Tibial nerve (tissue), 4 donors: ENCODE data around the gene TOP2A. TPM values are rescaled to one million over a fixed set of nuclear protein-coding genes. Genes with fewer than 3 reads are reported as not detected.

Experiments
- DNase-seq, 2 donors: peaks; one replicate each; pipeline ENCODE4 v3.0.0-alpha.2; 2019; ENCODE audit warnings: low spot score in 2 of 2
- H3K27ac ChIP-seq, 4 donors: fragments of 200-600 bp; sonication (generic) in 3 of 4; one replicate each; pipeline ENCODE4 v1.5.1; 2017 to 2019; ENCODE audit warnings: mild to moderate bottlenecking in 1 of 4
- H3K27me3 ChIP-seq, 2 donors: fragments of 200-600 bp; sonication (generic) in 1 of 2; one replicate each; pipeline versions ENCODE4 v1.5.1 to v1.6.0; 2017 to 2019
- H3K36me3 ChIP-seq, 3 donors: fragments of 200-600 bp; sonication (generic); one replicate each; pipeline ENCODE4 v1.5.1; 2018 to 2019
- H3K4me1 ChIP-seq, 4 donors: fragments of 200-600 bp; sonication (generic) in 3 of 4; one replicate each; pipeline ENCODE4 v1.5.1; 2017 to 2019
- H3K4me3 ChIP-seq, 4 donors: fragments of 200-600 bp; sonication (generic) in 3 of 4; one replicate each; pipeline ENCODE4 v1.5.1; 2017 to 2019; ENCODE audit warnings: mild to moderate bottlenecking in 1 of 4, moderate library complexity in 1 of 4
- H3K9me3 ChIP-seq, 4 donors: fragments of 200-600 bp; sonication (generic) in 3 of 4; one replicate each; pipeline ENCODE4 v1.5.1; 2017 to 2019
- CTCF ChIP-seq, 5 experiments: fragments of 200-600 bp in 3 of 5; fragments of 450-650 bp in 2 of 5; sonication (generic) in 3 of 5; IDR thresholded peaks; one replicate each; pipeline ENCODE4 v1.5.1; 2016 to 2019; ENCODE audit warnings: antibody characterized with exemption in 5 of 5, mild to moderate bottlenecking in 3 of 5, moderate library complexity in 2 of 5
- EP300 ChIP-seq, 2 donors: sonication (generic); formaldehyde crosslinking; IDR thresholded peaks; one replicate each; pipeline ENCODE4 v1.6.1; 2017; ENCODE audit warnings: antibody characterized with exemption in 2 of 2, mild to moderate bottlenecking in 1 of 2
- POLR2A ChIP-seq, 2 donors: fragments of 450-650 bp; IDR thresholded peaks; one replicate each; pipeline ENCODE4 v1.6.1; 2017; ENCODE audit warnings: antibody characterized with exemption in 2 of 2, mild to moderate bottlenecking in 2 of 2, moderate library complexity in 2 of 2
- WGBS, 2 donors: methylation state at CpG; one replicate each; pipeline ENCODE4 v1.1.5; 2018; 5-methylcytosine and 5-hydroxymethylcytosine counted together
- total RNA-seq, 4 donors: library from RNA; depleted of rRNA; stranded (reverse); fragments of >200 nt; gene quantifications; one replicate each; pipeline ENCODE4 v1.1.0, GENCODE V29; 2016

TOP2A gene
- total RNA-seq, 4 donors from 2014 or later: 0.21 to 7.1 (median 2.6) TPM

- DNase-seq: no peak
Observed at GRCh38 chr17:40348562-40349476, 68.9 kb downstream of the TOP2A start.

GRCh38 chr17:40348136-40348504 is 69.6 kb downstream of the TOP2A start:
- H3K4me1 ChIP-seq: peaks cover 7 to 100% (median 79%) of the 10 kb centered on the region in 4 donors
- 13 to 29% methylated on average over 4 to 5 of the region's 5 CpGs for WGBS, 2 donors
- no peak for DNase-seq
- no peaks in the 10 kb centered on the region for H3K27me3 ChIP-seq
- H3K9me3 ChIP-seq: no peaks in the 10 kb centered on the region
- H3K27ac ChIP-seq: peak overlapping the region; percentile 58 to 98 (median 96)
- H3K4me3 ChIP-seq: peak overlapping the region in 2 of 4 donors; percentile 20 to 79
- H3K36me3 ChIP-seq: peaks cover 0 to 27% (median 4%) of the 10 kb centered on the region in 3 donors
- TF ChIP-seq EP300 (IDR thresholded peaks at IDR 0.05) (no peak), POLR2A (IDR thresholded peaks at IDR 0.05) (no peak), CTCF (IDR thresholded peaks at IDR 0.05) (no peak)

More at GRCh38 chr17:40348562-40349476, 68.9 kb downstream of the TOP2A start:
- Histone ChIP-seq H3K4me1 (peaks cover 7 to 93% (median 76%) of the 10 kb centered on the region in 4 donors), H3K27ac (peak overlapping the region; percentile 14 to 98 (median 96)), H3K4me3 (no peak overlapping the region), H3K9me3 (no peaks in the 10 kb centered on the region), H3K36me3 (peaks cover 0 to 34% (median 4%) of the 10 kb centered on the region in 3 donors), H3K27me3 (no peaks in the 10 kb centered on the region)
- no peak for TF ChIP-seq CTCF (IDR thresholded peaks at IDR 0.05)
- peak in 1 of 2 donors; percentile 52 for TF ChIP-seq EP300 (IDR thresholded peaks at IDR 0.05)
- 38 to 49% methylated on average over 17 of the region's 17 CpGs for WGBS, 2 donors

- H3K27me3 ChIP-seq: no peaks in the 10 kb centered on the region
Observed at GRCh38 chr17:40347319-40348135, 70.2 kb downstream of the TOP2A start.

GRCh38 chr17:40346765-40347158 is 70.9 kb downstream of the TOP2A start:
- Histone ChIP-seq H3K27me3 (no peaks in the 10 kb centered on the region), H3K36me3 (peaks cover 0 to 13% (median 4%) of the 10 kb centered on the region in 3 donors), H3K9me3 (no peaks in the 10 kb centered on the region), H3K4me3 (peak overlapping the region in 2 of 4 donors; percentile 5 to 79), H3K27ac (peak overlapping the region; percentile 94 to 98 (median 96)), H3K4me1 (peaks cover 7 to 94% (median 74%) of the 10 kb centered on the region in 4 donors)
- no peak for DNase-seq
- no peak for TF ChIP-seq EP300 (IDR thresholded peaks at IDR 0.05)
- TF ChIP-seq CTCF (IDR thresholded peaks at IDR 0.05): no peak
- TF ChIP-seq POLR2A (IDR thresholded peaks at IDR 0.05): no peak
- 11 to 14% methylated on average over 1 of the region's 1 CpG for WGBS, 2 donors

More at GRCh38 chr17:40347319-40348135, 70.2 kb downstream of the TOP2A start:
- Histone ChIP-seq H3K4me3 (peak overlapping the region in 2 of 4 donors; percentile 20 to 79), H3K36me3 (peaks cover 0 to 21% (median 4%) of the 10 kb centered on the region in 3 donors), H3K27ac (peak overlapping the region; percentile 58 to 98 (median 96)), H3K9me3 (no peaks in the 10 kb centered on the region), H3K4me1 (peaks cover 7 to 96% (median 81%) of the 10 kb centered on the region in 4 donors)
- no peak for TF ChIP-seq EP300 (IDR thresholded peaks at IDR 0.05)
- no peak for TF ChIP-seq POLR2A (IDR thresholded peaks at IDR 0.05)
- TF ChIP-seq CTCF (IDR thresholded peaks at IDR 0.05): no peak
- no peak for DNase-seq
- WGBS, 2 donors: 5 to 10% methylated on average over 6 to 9 of the region's 9 CpGs
